ENCODE results near the gene SPOCK1.

SPOCK1 gene

DNA sequence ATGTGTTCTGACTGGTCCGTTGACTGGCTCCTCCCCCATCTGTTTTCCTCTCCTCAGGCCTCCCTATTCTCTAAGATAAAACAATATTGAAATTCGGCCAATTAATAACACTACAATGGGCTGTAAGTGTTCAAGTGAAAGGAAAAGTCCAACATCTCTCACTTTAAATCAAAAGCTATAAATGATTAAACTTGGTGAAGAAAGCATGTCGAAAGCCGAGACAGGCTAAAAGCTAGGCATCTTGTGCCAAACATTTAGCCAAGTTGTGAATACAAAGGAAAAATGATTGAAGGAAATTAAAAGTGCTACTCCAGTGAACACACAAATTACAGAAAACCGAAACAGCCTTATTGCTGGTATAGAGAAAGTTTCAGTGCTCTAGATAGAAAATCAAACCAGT is 310.6 kb downstream of the SPOCK1 start:
- ATAC-seq = no peak

DNA sequence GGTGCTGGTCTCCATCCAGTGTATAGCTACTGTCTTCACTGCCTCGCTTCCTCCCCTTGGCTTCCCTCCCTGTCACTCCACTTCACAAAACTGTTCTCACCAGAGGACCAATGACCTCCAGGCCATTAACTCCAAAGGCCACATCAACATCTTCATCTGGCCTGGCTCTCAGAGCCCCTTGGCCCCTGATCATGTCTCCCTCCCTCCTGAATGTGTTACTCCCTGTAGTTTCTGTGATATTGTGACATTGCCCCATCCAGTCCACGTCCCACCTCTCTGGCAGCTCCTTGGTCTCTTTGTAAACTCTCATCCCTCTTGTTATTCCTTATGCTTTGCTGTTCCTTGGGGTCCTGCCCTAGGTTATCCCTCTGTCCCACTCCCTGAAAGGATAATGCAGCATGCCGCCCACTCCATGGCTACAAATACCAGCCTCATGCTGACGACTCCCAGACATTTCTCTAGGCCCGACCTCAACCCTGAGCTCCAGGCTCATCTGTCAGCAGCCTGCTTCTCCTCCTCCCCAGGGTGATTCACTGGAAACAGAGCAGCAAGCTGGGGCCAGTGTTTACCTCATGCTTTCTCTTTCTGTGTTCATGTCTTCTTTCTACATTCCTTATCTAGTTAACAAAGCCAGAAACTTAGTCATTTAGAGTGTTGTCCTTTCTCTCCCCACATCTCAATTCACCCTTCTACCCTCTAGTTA is 312.2 kb downstream of the SPOCK1 start:
- no peak for ATAC-seq

DNA sequence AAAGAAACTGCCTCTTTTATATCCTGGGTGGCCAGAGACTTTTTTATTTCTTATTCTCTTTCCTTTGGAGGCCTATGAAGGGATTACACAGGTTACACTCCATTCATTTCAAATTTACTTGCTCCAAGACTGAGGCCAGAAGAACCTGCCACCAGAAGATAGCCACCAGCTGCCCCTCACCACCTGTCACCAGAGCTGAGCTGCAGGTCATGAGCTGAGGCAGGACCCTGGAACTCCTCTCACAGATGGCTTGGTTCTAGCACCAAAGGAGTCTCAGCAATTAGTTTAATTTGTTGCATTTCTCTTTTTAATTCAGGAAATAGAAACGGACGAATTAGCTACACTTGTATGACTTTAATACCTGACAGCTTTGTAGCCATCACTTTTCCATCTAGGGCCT is 313.9 kb downstream of the SPOCK1 start:
- no peak for ATAC-seq

DNA sequence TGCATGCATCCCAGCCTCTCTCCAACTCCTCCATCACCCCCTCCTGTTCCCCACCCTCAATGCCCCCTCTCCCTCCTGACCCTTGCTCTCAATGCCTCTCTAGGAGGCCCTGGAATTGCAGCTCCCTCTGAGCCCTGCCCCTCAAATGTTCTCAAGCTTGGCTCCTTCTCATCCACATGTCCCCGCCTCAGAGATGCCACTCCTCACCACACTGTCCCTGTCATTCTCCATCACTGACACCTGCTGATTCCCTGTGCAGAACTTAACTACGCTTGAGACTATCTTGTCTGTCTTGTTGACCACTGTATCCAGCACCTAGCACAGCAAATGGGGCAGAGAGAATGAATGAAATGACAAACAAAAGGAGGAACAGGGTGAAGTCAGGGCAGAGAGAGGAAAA is 314.4 kb downstream of the SPOCK1 start:
- ATAC-seq = no peak

DNA sequence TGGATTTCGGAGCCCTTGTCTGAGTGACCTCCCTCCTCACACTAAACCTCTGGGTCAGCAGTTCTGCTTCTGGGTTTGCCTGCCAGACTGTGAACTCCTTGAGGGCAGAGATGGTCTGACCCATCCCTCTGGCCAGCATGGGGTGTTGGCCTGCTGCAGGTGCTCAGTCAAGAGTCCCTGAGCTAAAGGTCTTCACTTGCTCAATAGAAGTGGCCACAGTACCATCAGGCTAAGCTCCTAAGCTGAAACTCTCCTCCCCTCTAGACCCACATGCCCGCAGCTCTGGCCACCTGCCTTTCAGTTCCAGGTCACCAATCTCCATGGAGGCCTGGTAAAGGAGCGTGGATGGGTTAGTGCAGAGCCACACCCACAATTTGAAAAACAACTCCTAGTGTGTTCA is 316.6 kb downstream of the SPOCK1 start:
- no peak for ATAC-seq

DNA sequence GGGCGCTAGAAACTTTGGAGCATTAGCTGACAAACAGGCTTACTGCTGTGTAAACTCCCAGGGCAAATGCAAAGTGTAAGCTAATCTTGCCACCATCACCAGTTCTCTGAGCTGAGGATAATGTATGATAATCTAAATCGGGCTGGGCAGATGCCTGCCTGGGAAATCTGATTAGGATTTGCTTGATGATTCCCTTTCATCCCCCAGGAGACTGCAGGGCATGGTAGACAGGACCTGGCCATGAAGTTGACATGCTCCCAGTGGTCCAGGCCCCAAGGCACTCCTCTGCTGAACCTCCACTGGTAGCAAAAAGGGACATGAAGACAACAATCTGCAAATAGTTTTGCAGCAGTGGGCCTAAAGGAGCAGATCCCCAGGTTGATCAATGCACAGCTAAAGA is 317.5 kb downstream of the SPOCK1 start:
- no peak for ATAC-seq

DNA sequence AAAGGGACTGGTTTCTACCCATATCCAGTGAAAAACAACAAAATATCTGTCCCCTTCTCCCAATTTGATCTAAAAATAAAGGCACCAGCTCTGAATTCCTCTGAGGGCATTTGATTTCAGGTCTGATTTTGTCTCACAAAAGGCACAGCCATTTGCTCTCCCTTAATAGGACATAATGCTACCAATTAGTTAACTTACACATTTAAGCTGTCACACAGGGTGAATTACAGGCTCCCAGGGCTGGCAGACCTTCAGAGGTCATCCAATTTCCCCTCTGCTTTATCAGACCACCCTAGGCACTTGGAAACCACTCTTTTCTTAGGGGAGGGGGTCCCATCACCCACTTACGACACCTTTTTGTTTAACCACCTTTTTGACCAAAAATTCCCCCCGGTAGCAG is 319.9 kb downstream of the SPOCK1 start:
- no peak for ATAC-seq

DNA sequence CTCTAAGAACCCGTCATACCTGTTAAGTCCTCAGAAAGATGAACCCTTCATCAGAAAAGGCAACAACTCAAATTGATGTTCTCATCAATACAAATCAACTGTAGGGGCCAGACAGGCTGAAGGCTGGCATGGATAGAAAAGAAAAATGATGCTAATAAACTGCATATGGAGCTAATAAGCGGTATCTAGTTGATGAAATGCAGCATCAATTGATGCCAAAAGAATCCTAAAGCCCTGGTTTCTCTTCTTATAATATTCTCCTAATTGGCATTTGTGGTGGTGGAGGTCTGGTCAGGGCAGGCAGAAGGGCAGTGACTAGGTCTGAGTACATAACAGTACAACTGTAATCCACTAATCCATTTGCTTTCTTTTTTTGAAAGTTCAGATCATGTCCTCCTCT is 322.5 kb downstream of the SPOCK1 start:
- no peak for ATAC-seq

DNA sequence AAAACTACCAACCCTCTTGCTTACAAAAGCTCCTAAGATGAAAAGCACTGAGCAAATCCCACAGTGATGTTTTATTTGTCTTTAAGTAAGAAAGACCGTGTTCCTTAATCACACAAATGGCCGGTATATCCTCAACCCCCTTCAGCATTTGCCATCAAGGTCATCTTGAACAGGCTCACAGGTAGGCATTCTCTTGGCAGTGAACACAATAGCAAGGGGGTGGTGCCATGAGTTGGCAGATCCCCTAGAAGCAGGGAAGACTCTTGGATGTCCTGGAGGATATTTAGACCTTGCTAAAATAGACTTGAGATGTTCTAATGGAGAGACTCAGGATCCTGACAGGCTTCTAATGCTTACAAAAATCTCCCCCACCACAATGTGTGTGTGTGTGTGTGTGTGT is 323.0 kb downstream of the SPOCK1 start:
- ATAC-seq = no peak

DNA sequence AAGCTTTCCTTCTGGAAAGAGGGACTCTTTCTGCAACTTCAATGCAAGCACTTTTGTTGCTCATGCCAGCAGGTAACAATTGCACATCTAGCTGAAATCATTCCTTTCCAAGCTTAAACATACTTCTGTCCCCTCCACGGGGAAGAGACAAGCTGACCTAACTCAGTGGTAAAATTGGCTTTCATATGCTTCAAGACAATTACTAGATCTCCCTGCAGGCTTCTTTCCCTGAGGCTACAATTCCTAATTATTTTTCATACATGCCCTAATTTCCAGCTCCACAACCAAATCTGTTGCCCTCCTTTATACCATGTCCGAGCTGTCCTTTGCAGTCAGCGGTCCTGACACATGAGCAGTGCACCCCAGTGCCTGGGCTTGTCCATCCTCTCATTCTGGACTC is 324.9 kb downstream of the SPOCK1 start:
- no peak for ATAC-seq

DNA sequence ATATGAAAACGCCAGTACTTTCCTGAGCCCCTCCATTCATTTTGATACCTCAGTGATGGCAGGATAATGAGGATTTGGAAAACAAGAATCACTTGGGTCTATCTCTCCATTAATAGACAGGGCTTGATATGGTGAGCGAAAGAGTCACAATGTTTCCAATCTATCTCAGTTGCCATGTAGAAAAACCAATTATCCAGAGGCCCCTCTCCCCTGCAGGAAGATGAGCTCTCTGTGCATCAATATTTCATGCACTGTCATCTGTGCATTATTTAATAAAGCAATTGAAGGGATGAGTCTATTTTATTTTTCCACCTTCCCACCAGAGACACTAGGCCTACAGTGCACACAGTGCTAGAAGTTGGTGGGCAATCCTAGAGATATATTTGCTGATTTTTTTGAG is 326.9 kb downstream of the SPOCK1 start:
- no peak for ATAC-seq

DNA sequence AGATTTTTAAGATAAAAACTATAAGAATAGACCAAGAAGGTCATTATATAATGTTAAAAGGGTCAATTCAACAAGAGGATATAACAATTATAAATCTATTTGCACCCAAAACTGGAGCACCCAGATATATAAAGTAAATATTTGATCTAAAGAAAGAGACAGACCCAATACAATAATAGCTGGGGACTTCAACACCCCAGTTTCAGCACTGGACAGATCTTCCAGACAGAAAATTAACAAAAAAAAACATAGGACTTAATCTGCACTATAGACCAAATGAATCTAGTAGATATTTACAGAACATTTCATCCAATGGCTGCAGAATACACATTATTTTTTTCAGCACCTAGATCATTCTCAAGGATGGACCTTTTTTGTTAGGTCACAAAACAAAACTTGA is 331.9 kb downstream of the SPOCK1 start:
- ATAC-seq = no peak

DNA sequence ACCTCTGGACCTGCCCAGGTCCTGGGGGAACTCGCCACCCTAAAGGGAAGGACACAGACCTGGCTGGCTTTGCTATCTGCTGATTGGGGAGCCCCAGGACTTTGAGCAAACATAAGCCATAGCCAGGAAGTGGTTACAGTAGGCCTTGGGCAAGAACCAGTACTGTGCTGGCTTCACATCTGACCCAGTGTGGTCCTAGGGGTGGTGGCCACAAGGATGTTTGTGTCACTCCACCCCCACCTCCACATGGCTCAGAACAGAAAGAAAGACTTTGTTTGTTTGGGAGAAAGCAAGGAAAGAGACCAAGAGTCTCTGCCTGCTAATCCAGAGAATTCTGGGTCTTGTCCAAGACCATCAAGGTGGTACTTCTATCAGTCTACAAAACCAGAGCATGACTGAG is 334.2 kb downstream of the SPOCK1 start:
- ATAC-seq = no peak

DNA sequence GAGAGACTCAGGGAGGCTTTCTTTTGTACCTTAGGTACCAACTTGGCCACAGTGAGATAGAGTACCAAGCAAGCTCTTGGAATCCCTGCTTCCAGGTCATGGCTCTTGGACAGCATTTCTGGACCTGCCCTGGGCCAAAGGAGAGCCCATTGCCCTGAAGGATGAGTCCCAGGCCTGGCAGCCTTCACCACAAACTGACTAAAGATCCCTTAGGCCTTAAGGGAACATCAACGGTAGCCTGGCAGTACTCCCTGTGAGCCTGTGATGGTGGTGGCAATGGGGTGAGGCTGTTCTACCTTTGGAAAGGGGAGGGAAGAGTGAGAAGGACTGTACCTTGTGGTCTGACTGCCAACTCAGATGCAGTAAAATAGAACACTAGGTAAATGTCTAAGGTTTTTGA is 334.6 kb downstream of the SPOCK1 start:
- no peak for ATAC-seq

DNA sequence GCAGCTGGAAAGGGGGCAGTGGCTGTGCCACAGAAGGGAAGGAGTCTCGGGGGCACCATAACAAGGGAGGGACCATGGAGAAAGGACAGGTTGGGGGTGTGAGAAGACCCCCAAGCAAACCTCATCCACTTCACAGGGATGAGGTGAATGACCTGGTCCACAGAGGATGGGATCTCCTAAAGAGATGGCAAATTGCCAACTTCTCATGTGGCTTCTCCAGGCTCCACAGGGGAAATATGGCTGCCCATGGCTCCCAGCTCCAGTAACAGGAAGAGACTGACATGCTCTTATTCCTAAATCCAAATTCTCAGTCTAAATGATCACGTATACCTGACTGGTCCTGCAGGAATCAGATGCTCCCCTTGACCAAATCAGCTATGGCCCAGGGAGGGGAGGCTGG is 340.4 kb downstream of the SPOCK1 start:
- no peak for ATAC-seq

DNA sequence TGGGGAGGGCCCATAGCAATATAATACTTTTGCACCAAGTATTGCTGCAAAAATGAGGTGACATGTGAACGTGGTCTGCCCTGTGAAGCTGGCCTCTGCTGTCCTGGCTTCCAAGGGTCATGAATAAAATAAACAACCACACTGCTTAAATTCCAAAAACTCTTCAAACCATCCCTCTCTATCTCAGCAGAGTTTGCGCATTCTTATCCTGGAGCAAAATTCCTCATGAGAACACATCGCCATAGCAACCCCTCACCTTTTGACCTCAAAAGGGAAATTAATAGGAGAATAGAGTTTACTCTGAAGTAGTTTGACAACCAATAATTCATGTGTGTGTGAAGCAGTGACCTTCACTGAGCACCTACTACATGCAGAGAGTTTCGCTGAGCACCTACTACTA is 342.9 kb downstream of the SPOCK1 start:
- ATAC-seq = no peak

DNA sequence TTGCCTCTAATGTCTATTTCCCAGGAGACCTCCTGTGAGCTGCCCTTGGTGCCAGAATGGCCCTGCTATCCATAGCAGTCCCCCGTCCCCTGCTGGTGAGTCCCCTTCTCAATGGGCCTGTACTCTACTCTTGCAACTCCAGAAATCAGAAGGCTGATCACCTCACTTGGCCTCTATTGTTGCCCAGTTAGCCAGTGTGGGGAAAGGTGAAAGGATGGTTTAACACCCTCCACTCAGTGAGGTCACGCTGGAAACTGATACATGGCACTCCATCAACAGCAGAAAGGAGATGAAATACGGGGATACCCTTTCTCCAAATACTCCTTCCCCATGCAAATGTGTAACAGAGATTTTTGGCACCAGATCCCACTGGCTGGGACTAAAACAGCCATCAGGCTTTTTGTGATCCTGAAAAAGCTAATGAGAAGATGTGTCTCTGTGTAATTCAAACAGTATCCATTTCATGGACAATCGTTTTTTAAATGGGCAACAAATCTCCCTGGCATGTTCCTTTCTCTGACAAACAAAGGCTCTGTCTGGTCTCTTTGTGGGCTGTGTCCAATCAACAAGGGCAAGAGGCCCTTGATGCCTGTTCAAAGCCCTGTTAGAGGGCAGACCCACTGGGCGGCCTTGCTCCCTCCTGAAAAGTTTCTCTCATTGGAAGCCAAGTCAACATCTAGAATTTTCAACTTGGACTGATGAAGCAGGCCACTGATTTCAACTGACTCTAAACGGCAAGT is 343.7 kb downstream of the SPOCK1 start:
- no peak for ATAC-seq

DNA sequence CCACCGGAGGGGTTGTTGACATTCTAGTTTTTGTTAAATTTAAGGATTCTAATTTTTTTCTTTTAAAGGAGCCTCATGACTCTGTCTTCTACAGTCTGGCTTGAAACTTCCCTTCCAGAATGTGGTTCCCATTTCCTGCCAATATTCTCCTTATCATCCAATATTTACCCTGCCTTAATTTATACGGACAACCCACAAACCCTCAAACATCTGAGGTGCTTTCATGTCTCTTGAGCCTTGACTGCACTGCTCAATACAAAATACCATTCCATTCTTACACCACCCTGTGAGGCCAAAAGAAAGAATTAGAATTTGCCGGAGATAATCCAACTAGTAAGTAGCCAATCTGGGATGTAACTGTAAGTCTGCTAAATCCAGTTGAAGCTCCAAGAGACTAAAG is 346.5 kb downstream of the SPOCK1 start:
- ATAC-seq = no peak

DNA sequence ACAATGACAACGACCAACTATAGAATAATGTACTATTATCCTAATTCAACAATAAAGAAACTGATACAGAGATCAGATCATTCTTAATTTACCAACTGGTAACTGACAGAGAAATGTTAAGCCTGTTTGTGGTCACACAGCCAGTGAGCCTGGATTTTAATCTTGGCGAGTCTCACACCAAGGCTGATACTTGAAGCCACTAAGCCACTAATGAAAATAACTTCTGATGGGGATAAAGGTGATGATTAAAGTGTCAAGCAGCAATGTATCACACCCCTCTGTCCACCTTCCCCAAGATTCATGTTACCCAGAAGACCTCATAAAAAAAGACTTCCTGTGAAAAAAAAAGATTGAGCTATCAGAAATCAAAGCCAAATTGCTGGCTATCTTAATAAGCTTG is 350.5 kb downstream of the SPOCK1 start:
- no peak for ATAC-seq

DNA sequence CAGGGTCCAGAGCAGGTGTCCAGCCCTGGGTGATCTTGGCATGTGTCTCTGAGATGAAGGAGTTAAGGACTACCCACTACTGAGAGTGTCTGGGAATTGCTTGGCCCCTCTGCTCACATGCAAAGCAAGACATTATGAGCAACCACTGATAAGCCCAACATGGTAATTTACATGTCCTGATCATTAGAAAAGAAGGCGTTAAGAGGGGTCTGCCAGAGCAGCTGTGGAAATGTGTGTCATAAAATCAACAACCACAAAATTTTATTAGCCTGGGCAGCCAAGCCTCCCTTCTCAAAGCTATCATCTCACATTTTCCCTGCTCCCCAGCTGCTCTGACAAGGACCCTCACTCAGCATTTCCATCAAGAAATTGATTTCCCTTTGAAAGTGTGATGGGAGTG is 351.0 kb downstream of the SPOCK1 start:
- no peak for ATAC-seq

DNA sequence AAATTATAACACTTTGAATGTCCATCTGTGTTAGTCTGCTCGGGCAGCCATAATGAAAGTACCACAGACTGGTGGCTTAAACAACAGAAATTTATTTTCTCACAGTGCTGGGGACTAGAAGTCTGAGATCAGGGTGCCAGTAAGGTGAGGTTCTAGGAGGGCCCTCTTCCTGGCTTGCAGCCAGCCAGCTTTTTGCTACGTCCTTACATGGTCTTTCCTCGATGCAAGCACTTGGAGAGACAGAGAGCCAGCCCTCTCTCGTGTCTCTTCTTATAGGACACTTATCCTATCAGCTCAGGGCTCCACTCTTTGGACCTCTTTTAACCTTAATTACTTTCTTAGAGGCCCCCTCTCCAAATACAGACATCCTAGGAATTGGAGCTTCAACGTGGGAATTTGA is 351.8 kb downstream of the SPOCK1 start:
- ATAC-seq = no peak

DNA sequence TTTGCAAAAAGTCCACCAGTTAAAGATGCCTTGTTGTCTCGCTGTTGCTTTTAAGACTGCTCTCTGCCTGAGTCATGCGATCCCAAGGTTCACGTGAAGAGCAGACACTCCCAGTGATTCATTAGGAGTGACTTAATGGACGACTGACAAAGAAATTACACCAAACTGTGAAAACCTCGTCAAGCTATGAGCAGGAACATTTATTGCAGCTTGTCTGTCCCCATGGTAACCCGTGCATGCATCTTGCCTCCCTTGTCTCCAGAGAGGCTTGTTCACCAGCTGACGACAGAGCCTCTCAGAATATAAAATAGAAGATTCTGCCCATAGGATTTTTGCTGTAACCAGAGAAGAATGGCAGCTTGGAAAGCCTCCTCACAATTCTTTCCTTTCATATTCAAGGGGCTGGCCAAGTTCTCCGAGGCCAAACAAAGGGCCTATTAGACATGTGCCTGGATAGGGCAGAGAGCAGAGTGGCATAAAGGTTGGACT is 352.7 kb downstream of the SPOCK1 start:
- no peak for ATAC-seq

DNA sequence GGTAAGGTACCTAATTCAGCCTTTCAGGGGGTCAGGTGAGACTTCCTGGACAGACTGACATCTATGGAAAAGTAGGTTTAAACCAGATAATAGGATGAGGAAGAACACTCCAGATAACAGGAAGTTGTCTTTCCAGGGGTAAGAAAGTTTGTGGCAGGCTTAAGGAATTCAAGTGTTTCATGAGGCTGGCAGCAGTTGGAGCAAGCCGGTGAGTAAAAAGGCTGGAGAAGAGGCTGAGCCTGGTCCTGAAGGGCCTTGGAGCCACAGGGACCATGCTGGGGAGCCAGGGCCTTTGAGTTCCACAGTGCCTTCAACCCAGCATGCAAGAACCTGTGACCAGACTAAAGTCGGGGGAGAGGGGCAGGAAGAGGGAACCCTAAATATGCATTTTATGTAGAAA is 353.4 kb downstream of the SPOCK1 start:
- ATAC-seq = no peak

DNA sequence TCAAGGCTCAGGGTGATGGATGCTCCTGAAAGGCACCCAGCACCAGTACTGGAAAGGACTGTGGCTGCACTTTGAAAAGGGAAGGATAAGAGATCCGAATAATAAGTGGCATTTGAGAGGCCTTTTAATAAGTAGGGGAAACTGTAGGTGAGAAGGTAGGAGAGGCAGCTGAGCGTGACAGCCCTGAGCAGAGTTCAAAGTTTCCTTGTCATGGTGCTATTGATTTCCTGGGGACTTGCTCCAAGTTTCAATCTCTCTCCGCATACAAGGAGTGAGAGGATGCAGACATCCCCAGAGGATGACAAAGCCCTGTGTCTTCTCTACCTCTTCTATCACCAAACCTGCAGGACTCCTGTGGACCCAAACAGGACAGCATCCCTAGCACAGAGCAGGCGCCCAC is 354.5 kb downstream of the SPOCK1 start:
- ATAC-seq = no peak
